AG09319 (cell line): Measurements from ENCODE around the gene TMEM184C.

Experiments
- DNase-seq: peaks from one replicate; pipeline ENCODE4 v3.0.0-alpha.2; 2010; ENCODE audit warnings: low read depth; ENCODE audit errors: extremely low read depth
- TF ChIP-seq, protein P1 (sequence below): IDR thresholded peaks from 2 replicates; pipeline ENCODE4 v1.5.1; 2011; ENCODE audit warnings: low read depth, mild to moderate bottlenecking, inconsistent platforms, low read length, moderate library complexity

The TMEM184C gene

DNA sequence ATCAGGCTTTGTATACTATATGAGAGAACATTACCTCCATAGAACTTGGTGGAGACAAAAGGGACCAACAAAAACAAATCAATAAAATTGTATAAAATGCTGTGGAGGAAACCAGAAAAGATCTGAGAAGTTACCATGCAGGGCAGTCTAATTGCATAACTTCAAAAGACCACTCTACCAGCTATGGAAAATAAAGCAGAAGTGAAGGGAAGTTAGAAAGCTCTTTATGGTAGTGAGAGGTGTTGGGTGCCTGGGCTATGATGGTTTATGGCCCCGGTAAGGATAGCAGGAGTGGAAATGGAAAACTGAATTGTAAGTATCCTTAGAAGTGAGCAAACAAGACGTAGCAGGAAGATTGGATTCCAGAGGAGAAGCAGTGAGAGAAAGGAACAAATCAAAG lies 3.1 kb downstream of the TMEM184C start:
- no peak for DNase-seq
- TF ChIP-seq, protein P1, sequence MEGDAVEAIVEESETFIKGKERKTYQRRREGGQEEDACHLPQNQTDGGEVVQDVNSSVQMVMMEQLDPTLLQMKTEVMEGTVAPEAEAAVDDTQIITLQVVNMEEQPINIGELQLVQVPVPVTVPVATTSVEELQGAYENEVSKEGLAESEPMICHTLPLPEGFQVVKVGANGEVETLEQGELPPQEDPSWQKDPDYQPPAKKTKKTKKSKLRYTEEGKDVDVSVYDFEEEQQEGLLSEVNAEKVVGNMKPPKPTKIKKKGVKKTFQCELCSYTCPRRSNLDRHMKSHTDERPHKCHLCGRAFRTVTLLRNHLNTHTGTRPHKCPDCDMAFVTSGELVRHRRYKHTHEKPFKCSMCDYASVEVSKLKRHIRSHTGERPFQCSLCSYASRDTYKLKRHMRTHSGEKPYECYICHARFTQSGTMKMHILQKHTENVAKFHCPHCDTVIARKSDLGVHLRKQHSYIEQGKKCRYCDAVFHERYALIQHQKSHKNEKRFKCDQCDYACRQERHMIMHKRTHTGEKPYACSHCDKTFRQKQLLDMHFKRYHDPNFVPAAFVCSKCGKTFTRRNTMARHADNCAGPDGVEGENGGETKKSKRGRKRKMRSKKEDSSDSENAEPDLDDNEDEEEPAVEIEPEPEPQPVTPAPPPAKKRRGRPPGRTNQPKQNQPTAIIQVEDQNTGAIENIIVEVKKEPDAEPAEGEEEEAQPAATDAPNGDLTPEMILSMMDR = no peak

DNA sequence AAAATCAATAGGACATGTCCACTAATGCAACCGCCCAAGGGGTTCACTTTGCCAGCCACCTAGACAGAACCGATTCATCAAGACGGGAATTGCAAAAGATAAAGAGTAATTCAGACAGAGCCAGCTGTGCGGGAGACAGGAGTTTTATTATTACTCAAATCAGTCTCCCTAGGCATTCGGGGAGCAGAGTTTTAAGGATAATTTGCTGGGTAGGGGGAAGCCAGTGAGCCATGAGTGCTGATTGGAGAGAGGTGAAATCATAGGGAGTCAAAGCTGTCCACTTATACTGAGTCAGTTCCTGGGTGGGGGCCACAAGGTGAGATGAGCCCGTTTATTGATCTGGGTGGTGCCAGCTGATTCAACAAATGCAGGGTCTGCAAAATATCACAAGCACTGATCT lies 8.5 kb downstream of the TMEM184C start:
- TF ChIP-seq, protein P1 = no peak
- DNase-seq = no peak

DNA sequence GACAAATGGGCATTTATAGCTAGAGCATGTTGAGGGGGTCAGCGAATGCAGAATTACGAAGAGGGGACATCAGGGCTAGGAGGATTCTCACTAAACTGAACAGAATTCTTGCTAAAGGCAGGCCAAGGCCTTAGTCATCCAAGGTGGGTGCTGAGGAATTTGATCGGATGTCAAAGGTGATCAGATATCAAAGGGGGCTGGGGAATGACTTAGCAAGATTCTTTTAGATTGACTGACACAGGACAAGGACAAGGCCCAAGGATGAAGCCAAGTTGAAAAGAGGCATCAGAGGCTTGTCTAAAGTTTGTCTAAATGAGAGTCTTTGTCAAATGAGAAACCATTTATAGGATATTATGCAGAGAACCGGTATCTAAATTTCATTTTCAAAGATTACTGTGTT lies 9.7 kb downstream of the TMEM184C start:
- DNase-seq = no peak
- TF ChIP-seq, protein P1 = no peak

DNA sequence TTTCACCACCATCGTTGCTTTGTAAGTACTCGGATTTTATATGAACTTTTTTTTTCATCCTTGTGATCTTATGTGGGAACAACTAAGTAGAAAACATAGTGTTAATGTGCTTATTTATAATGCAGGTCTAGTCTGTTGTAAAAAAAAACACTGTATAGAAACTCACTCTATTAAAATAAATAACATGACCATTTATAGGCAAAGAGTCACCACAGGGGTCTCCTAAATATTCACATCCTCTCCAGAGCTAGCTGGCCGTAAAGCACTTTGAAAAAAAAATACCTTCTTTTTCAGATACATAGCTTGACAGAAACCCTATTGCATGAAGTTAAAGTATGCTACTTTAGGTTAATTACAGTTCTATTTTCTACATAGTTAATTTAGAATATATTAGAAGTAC lies 11.2 kb downstream of the TMEM184C start:
- no peak for DNase-seq
- TF ChIP-seq, protein P1 = no peak

DNA sequence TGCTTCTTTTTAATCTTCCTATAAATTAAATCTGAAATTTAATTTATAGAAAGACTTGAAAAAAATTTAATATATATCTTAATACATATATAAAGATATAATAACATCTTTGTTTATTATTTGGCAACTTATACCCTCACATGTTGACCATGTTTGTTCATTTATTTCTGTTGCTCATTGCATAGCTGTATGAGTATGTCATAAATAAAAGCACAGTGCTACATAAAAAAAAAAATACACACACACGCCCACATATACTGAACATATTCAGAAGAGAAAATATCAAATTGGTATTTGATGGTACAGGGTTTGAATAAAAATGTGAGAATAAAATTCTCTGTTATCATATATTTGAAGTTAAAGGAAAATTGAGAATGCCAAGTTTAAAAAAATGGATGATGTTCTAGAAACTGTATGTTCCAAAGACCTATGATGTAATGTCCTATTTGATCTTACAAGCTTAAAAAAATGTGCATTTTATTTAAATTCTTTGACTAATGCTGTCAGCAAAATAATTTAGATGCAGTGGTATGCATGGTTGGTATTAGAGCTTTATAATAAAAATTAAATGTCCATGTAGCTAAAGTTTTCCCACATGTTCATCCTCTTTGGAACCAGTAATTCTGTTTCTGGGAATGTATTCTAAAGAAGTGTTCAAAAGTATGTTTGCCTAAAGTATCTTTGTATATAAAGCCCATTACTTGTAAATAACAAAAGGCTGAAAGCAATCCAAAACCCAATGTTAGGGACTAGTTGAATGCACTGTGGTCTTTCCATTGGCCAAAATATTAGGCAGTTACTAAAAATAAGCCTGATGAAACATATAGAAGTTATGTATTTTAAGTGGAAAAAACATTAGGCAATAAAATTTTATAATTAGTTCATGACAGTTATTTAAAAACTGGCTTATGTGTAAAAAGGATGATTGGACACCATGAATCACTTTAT lies 12.9 kb downstream of the TMEM184C start:
- TF ChIP-seq, protein P1 = no peak
- no peak for DNase-seq

DNA sequence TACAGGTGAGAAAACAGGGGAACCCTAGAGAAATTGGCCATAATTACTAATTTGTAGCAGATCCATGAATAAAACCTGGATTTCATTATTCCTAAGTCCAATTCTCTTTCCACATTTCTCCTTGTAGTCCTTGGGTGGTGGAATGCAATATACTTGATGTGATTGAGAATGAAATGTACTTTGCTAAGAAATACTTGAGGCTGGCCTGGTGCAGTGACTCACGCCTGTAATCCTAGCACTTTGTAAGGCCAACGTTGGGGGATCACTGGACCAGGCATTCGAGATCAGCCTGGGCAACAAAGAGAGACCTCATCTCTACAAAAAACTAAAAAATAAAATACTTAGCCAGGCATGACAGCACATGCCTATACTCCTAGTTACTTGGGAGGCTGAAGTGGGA lies 15.9 kb downstream of the TMEM184C start:
- TF ChIP-seq, protein P1 = no peak
- DNase-seq = peak; percentile 40

DNA sequence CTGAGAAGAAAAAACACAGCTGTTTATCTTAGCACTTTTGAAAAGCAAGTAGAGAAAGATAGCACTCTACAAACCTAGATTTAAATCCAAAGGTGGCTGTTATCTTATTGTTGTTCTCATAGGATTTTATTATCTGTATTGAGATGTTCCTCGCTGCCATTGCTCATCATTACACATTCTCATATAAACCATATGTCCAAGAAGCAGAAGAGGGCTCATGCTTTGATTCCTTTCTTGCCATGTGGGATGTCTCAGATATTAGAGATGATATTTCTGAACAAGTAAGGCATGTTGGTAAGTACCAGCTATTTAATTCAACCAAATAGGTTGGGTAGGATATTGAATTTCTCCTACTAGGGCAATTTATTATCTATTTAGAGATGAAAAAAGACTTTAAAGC lies 16.4 kb downstream of the TMEM184C start:
- TF ChIP-seq, protein P1 = no peak

More for the DNA sequence above, 16.4 kb downstream of the TMEM184C start:
- DNase-seq = no peak
